Loucy (cell line): ENCODE results near the gene MARCHF4.

Source experiments
- H2AFZ ChIP-seq: fragments of 200-600 bp; sonication (generic); 2 replicates; pipeline ENCODE4 v1.6.0; 2016; ENCODE audit warnings: antibody characterized with exemption, mild to moderate bottlenecking, low read length, moderate library complexity
- H3F3A ChIP-seq: fragments of 200-600 bp; 2 replicates; pipeline ENCODE4 v1.6.0; 2016; ENCODE audit warnings: antibody characterized with exemption, low read depth, mild to moderate bottlenecking
- H3K27me3 ChIP-seq: fragments of 200-600 bp; sonication (generic); 2 replicates; pipeline ENCODE4 v1.6.1; 2014; ENCODE audit warnings: low read length, mild to moderate bottlenecking; ENCODE audit not compliant: insufficient read depth, poor library complexity, severe bottlenecking
- H3K36me3 ChIP-seq: fragments of 200-600 bp; sonication (generic); 2 replicates; pipeline ENCODE4 v1.6.1; 2016; ENCODE audit warnings: low read length; ENCODE audit not compliant: insufficient read depth
- H3K4me1 ChIP-seq: fragments of 200-600 bp; sonication (generic); 2 replicates; pipeline ENCODE4 v1.5.1; 2014; ENCODE audit warnings: low read length, mild to moderate bottlenecking; ENCODE audit not compliant: insufficient read depth, poor library complexity, severe bottlenecking
- H3K4me2 ChIP-seq: fragments of 200-600 bp; sonication (generic); 2 replicates; pipeline ENCODE4 v1.6.0; 2014; ENCODE audit warnings: antibody characterized with exemption, low read length, low read depth, mild to moderate bottlenecking; ENCODE audit not compliant: poor library complexity, severe bottlenecking
- H3K4me3 ChIP-seq: fragments of 200-600 bp; sonication (generic); 2 replicates; pipeline ENCODE4 v1.5.1; 2014; ENCODE audit warnings: low read length, mild to moderate bottlenecking, mixed read lengths; ENCODE audit not compliant: poor library complexity, severe bottlenecking
- H3K79me2 ChIP-seq: fragments of 200-600 bp; sonication (generic); 2 replicates; pipeline ENCODE4 v1.6.1; 2014; ENCODE audit warnings: low read length; ENCODE audit not compliant: insufficient read depth
- H3K9ac ChIP-seq: fragments of 200-600 bp; sonication (generic); 2 replicates; pipeline ENCODE4 v1.6.0; 2014; ENCODE audit warnings: mild to moderate bottlenecking, low read depth, low read length, moderate library complexity; ENCODE audit not compliant: poor library complexity, severe bottlenecking
- H3K9me2 ChIP-seq: fragments of 200-600 bp; sonication (generic); replicated peaks from 2 replicates; pipeline ENCODE4 v1.6.1; 2016; ENCODE audit warnings: low read depth, low read length, mixed read lengths
- H3K9me3 ChIP-seq: fragments of 200-600 bp; sonication (generic); 2 replicates; pipeline ENCODE4 v1.6.1; 2014; ENCODE audit warnings: mild to moderate bottlenecking, antibody characterized with exemption, low read length, low read depth; ENCODE audit not compliant: insufficient read depth
- H4K20me1 ChIP-seq: fragments of 200-600 bp; sonication (generic); 2 replicates; pipeline ENCODE4 v1.6.0; 2014; ENCODE audit warnings: antibody characterized with exemption, low read length, mild to moderate bottlenecking; ENCODE audit not compliant: insufficient read depth, poor library complexity, severe bottlenecking
- CTCF ChIP-seq: fragments of 200-600 bp; sonication (generic); conservative IDR thresholded peaks from 2 replicates; pipeline ENCODE4 v1.5.1; 2014; ENCODE audit warnings: mild to moderate bottlenecking, antibody characterized with exemption, low read length
- EZH2phosphoT487 ChIP-seq: fragments of 200-600 bp; IDR thresholded peaks from 2 replicates; pipeline ENCODE4 v1.6.1; 2018; ENCODE audit warnings: antibody characterized with exemption, mild to moderate bottlenecking, moderate library complexity, borderline replicate concordance

Gene MARCHF4

GRCh38 chr2:216404010-216404618 lies 31.8 kb upstream of the MARCHF4 start:
- H3F3A ChIP-seq = no peaks in the 10 kb centered on the region
- H3K9ac ChIP-seq = no peak overlapping the region
- TF ChIP-seq EZH2phosphoT487 = no peak
- TF ChIP-seq CTCF = peak; percentile 78
- H3K27me3 ChIP-seq = no peaks in the 10 kb centered on the region
- H3K79me2 ChIP-seq = no peaks in the 10 kb centered on the region
- no peak overlapping the region for H3K4me3 ChIP-seq
- no peaks in the 10 kb centered on the region for H3K36me3 ChIP-seq
- H3K4me1 ChIP-seq = peaks cover 56% of the 10 kb centered on the region
- 0 out of 2 replicates have a peak overlapping the region, but pooled peaks have one; percentile 16 for H2AFZ ChIP-seq
- H4K20me1 ChIP-seq = no peaks in the 10 kb centered on the region
- no peaks in the 10 kb centered on the region for H3K9me3 ChIP-seq
- no peaks in the 10 kb centered on the region for H3K9me2 ChIP-seq
- H3K4me2 ChIP-seq = no peak overlapping the region

GRCh38 chr2:216402751-216403150 lies 30.5 kb upstream of the MARCHF4 start:
- TF ChIP-seq CTCF (no peak), EZH2phosphoT487 (no peak)

GRCh38 chr2:216399621-216400020 lies 27.3 kb upstream of the MARCHF4 start:
- H3K4me1 ChIP-seq = peaks cover 45% of the 10 kb centered on the region
- no peaks in the 10 kb centered on the region for H3K36me3 ChIP-seq
- H3K9me2 ChIP-seq = no peaks in the 10 kb centered on the region
- peak overlapping the region; percentile 23 for H3K4me3 ChIP-seq
- H3K4me2 ChIP-seq = peak overlapping the region; percentile 54
- TF ChIP-seq CTCF (no peak), EZH2phosphoT487 (no peak)
- no peaks in the 10 kb centered on the region for H3K27me3 ChIP-seq
- H3K79me2 ChIP-seq = no peaks in the 10 kb centered on the region
- no peaks in the 10 kb centered on the region for H3F3A ChIP-seq
- no peaks in the 10 kb centered on the region for H3K9me3 ChIP-seq
- no peaks in the 10 kb centered on the region for H4K20me1 ChIP-seq
- peak overlapping the region; percentile 47 for H2AFZ ChIP-seq
- H3K9ac ChIP-seq = peak overlapping the region; percentile 50

More at GRCh38 chr2:216402751-216403150, 30.5 kb upstream of the MARCHF4 start:
- Histone ChIP-seq H3K4me2 (no peak overlapping the region), H4K20me1 (no peaks in the 10 kb centered on the region), H3F3A (no peaks in the 10 kb centered on the region), H3K4me3 (no peak overlapping the region), H3K4me1 (peaks cover 52% of the 10 kb centered on the region), H3K9me2 (no peaks in the 10 kb centered on the region), H3K36me3 (no peaks in the 10 kb centered on the region), H2AFZ (peak overlapping the region; percentile 34; the same call in 1 of the 2 replicates), H3K9ac (peak overlapping the region; percentile 26), H3K79me2 (no peaks in the 10 kb centered on the region), H3K27me3 (no peaks in the 10 kb centered on the region), H3K9me3 (no peaks in the 10 kb centered on the region)
